T-cell (primary cell): ENCODE measurements around the gene SYT7. TPM values are rescaled to one million over a fixed set of nuclear protein-coding genes. Genes with fewer than 3 reads are reported as not detected.

Source experiments
- ATAC-seq, 4 experiments: fragments of 200-7000 bp in 3 of 4; fragments of 150-1000 bp in 1 of 4; cut with Tn5 transposase; replicated peaks in 1 of 4; 1 replicate in 3 of 4; 2 replicates in 1 of 4; pipeline ENCODE4 v1.10.0; 2021; ENCODE audit warnings: moderate library complexity in 3 of 4, mild to moderate bottlenecking in 2 of 4, moderate number of reproducible peaks in 1 of 4
- CTCF ChIA-PET, 2 donors: fragments of 300-600 bp; sonication (Branson Sonifier 250); formaldehyde crosslinking; loops; one replicate each; lab custom pipeline; 2022; ENCODE audit warnings: antibody characterized with exemption in 2 of 2; lab: Charles Lee
- POLR2A ChIA-PET, 2 donors: fragments of 300-600 bp; sonication (Branson Sonifier 250); formaldehyde crosslinking; loops; one replicate each; lab custom pipeline; 2022; ENCODE audit warnings: antibody characterized with exemption in 2 of 2; lab: Charles Lee
- DNase-seq, 35 experiments: peaks; one replicate each; pipeline versions ENCODE4 v3.0.0 to v3.0.0-alpha.2; 2013 to 2023
- H3K27ac ChIP-seq: one replicate; pipeline ENCODE4 v1.5.1; 2013; ENCODE audit warnings: low read length
- H3K27me3 ChIP-seq, 2 experiments: replicated peaks in 1 of 2; 1 replicate in 1 of 2; 2 replicates in 1 of 2; pipeline versions ENCODE4 v1.6.1 to v1.7.0; 2013; ENCODE audit warnings: low read length in 1 of 2, mixed read lengths in 1 of 2; ENCODE audit not compliant: control insufficient read depth in 2 of 2, insufficient read depth in 2 of 2; ENCODE audit errors: extremely low read depth in 1 of 2
- H3K36me3 ChIP-seq, 2 donors: 1 replicate in 1 of 2; 2 replicates in 1 of 2; pipeline versions ENCODE4 v1.6.1 to v1.7.0; 2013; ENCODE audit warnings: low read length in 1 of 2; ENCODE audit not compliant: control insufficient read depth in 2 of 2, insufficient read depth in 1 of 2; ENCODE audit errors: extremely low read depth in 1 of 2
- H3K4me1 ChIP-seq, 2 experiments: 1 replicate in 1 of 2; 2 replicates in 1 of 2; pipeline versions ENCODE4 v1.6.1 to v1.7.0; 2013; ENCODE audit warnings: low read length in 2 of 2, mixed read lengths in 1 of 2; ENCODE audit not compliant: insufficient read depth in 2 of 2, control insufficient read depth in 1 of 2; ENCODE audit errors: extremely low read depth in 1 of 2
- H3K4me3 ChIP-seq, 2 donors: 1 replicate in 1 of 2; 2 replicates in 1 of 2; pipeline versions ENCODE4 v1.5.1 to v1.7.0; 2013; ENCODE audit warnings: mild to moderate bottlenecking in 2 of 2, low read length in 1 of 2, moderate library complexity in 1 of 2; ENCODE audit not compliant: control insufficient read depth in 1 of 2; ENCODE audit errors: extremely low read depth in 1 of 2
- H3K9me3 ChIP-seq: 2 replicates; pipeline ENCODE4 v1.7.0; 2013
- H3K27ac Mint-ChIP-seq, 2 donors: one replicate each; pipeline ENCODE4 v1.8.0; 2020 to 2021; ENCODE audit warnings: mild to moderate bottlenecking in 2 of 2, mixed read lengths in 2 of 2
- H3K27me3 Mint-ChIP-seq, 2 donors: one replicate each; pipeline ENCODE4 v1.8.0; 2021 to 2022; ENCODE audit warnings: mixed read lengths in 2 of 2
- H3K36me3 Mint-ChIP-seq: one replicate; pipeline ENCODE4 v1.8.0; 2021; ENCODE audit warnings: mixed read lengths
- H3K4me1 Mint-ChIP-seq, 3 donors: one replicate each; pipeline ENCODE4 v1.8.0; 2020 to 2022; ENCODE audit warnings: mixed read lengths in 3 of 3, mild to moderate bottlenecking in 1 of 3
- H3K4me3 Mint-ChIP-seq, 3 donors: one replicate each; pipeline ENCODE4 v1.8.0; 2020 to 2022; ENCODE audit warnings: mild to moderate bottlenecking in 3 of 3, mixed read lengths in 3 of 3, moderate library complexity in 3 of 3
- H3K9me3 Mint-ChIP-seq, 3 donors: one replicate each; pipeline ENCODE4 v1.8.0; 2020 to 2022; ENCODE audit warnings: mixed read lengths in 3 of 3
- WGBS: methylation state at CpG from one replicate; pipeline ENCODE4 v1.1.5; 2013; ENCODE audit warnings: missing lambda C conversion rate; ENCODE audit not compliant: insufficient coverage; 5-methylcytosine and 5-hydroxymethylcytosine counted together
- total RNA-seq, 35 experiments: library from RNA in 6 of 35; stranded (reverse) in 6 of 35; fragments of 120-200 nt in 1 of 35; gene quantifications; one replicate each; pipeline versions ENCODE4 v1.2.1 to v1.2.4 and lab custom pipeline; 2013 to 2026

The SYT7 gene
- total RNA-seq, 5 donors from 2014 or later (not counting 1 experiment from before 2014, with no cell fraction given): 0.19 to 0.26 (median 0.20) TPM; not detected in 2

DNA sequence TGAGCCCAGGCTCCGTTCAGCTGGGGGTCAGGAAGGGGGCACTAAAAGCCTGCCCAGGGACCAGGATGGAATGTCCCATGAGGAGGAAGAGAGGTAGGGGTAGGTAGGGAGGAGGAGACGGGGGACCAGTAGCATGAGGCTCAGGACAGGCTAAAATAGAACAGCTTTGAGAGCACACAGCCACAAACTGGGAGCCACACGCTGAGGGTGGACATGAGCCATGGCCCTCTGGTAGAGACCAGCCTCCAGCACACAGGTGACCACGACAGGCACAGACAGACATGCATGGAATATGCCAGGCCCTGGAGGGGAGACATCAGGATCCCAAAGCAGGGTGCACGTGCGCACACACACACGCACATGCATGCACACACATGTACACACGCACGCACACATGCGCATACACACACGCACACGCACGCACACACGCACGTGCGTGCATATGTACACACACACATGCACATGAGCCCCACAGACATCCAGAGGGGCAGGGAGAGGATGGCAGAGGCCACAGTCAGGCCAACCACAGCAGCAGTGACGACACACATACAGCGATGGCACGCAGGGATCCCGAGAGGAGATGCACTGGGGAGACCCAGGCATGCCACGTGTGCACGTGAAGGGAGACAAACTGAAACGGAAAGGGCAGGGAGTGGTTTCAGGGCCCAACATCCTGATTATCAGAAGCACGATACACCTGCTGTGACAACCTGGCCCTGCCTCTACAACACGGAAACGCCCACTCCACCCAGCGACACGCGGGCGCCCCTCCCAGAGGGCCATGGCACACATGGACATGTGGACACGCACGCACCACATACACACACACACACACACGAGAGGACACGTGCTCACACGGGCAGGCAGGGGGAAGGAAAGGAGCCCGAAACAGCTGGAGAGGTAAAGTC, 46.6 kb downstream of the SYT7 start:
- no peak overlapping the region for H3K4me3 ChIP-seq
- H3K4me1 ChIP-seq: no peaks in the 10 kb centered on the region
- 72% methylated on average over 30 of the region's 36 CpGs for WGBS
- H3K27ac ChIP-seq: no peak overlapping the region
- no peaks in the 10 kb centered on the region for H3K4me1 Mint-ChIP-seq
- no peaks in the 10 kb centered on the region for H3K36me3 ChIP-seq
- H3K4me3 Mint-ChIP-seq: no peak overlapping the region
- CTCF ChIA-PET: no interaction called here
- H3K9me3 ChIP-seq: no peaks in the 10 kb centered on the region
- no peaks in the 10 kb centered on the region for H3K36me3 Mint-ChIP-seq
- H3K27me3 Mint-ChIP-seq: peaks cover 23 to 25% of the 10 kb centered on the region in 2 donors
- no peak for DNase-seq
- POLR2A ChIA-PET: no interaction called here
- peaks cover 0 to 69% of the 10 kb centered on the region in 2 experiments for H3K27me3 ChIP-seq
- ATAC-seq: no peak
- H3K9me3 Mint-ChIP-seq: no peaks in the 10 kb centered on the region
- no peak overlapping the region for H3K27ac Mint-ChIP-seq

DNA sequence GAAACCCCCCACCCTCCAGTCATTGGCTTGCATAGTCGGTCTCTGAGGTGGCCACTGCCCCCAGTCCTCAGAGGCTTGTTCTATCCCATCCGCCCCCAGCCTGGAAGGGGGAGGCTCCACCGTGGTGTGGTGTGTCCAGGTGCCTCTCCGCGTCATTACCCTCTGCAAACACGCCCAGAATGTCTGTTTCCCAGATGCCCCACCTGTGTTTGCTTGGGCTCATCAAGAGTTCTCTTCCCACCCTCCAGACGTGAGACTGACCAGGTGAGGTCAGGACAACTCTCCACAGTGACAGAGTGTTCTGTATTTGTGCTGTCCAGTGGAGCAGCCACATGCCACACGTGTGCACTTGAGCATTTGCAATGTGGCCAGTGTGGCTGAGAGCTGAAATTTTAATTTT, 47.5 kb downstream of the SYT7 start:
- Mint-ChIP-seq H3K36me3 (no peaks in the 10 kb centered on the region), H3K27me3 (peaks cover 19 to 21% of the 10 kb centered on the region in 2 donors), H3K4me3 (no peak overlapping the region), H3K4me1 (no peaks in the 10 kb centered on the region), H3K27ac (no peak overlapping the region), H3K9me3 (no peaks in the 10 kb centered on the region)
- POLR2A ChIA-PET: no interaction called here
- Histone ChIP-seq H3K4me3 (no peak overlapping the region), H3K27me3 (peaks cover 0 to 74% of the 10 kb centered on the region in 2 experiments), H3K36me3 (no peaks in the 10 kb centered on the region), H3K4me1 (no peaks in the 10 kb centered on the region), H3K9me3 (no peaks in the 10 kb centered on the region), H3K27ac (no peak overlapping the region)
- DNase-seq (no peak), ATAC-seq (no peak)
- 72% methylated on average over 6 of the region's 8 CpGs for WGBS
- CTCF ChIA-PET: no interaction called here

DNA sequence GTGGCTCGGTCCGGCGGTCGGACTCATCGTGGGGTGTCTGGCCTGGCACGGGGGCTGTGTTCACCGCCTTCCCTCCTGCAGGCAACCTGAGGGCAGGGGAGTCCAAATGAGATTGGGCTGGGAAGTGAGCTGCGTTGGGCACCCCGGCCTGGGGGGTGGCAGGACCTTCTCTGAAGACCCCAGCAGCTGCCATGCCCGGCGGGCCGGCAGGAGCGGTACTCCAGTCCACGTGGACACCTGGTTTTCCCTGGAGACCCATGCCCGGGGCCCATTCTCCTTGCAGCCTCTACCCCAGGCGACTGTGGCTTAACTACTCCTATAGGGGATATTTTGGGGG, 47.9 kb downstream of the SYT7 start:
- ChIA-PET CTCF (interaction anchor here (0.6 kb wide), 2 partner anchors 197 to 812 kb away, joined by 4 to 5 read pairs; no protein-coding TSS in a partner anchor), POLR2A (no interaction called here)
- no peaks in the 10 kb centered on the region for H3K9me3 ChIP-seq
- Mint-ChIP-seq H3K4me1 (no peaks in the 10 kb centered on the region), H3K9me3 (no peaks in the 10 kb centered on the region), H3K36me3 (no peaks in the 10 kb centered on the region), H3K27me3 (peaks cover 19 to 21% of the 10 kb centered on the region in 2 donors), H3K4me3 (no peak overlapping the region), H3K27ac (no peak overlapping the region)
- H3K4me1 ChIP-seq: no peaks in the 10 kb centered on the region
- no peak for ATAC-seq
- no peak for DNase-seq
- H3K4me3 ChIP-seq: no peak overlapping the region
- H3K27ac ChIP-seq: no peak overlapping the region
- WGBS: 90% methylated on average over 9 of the region's 16 CpGs
- H3K27me3 ChIP-seq: peaks cover 0 to 77% of the 10 kb centered on the region in 2 experiments
- H3K36me3 ChIP-seq: no peaks in the 10 kb centered on the region

DNA sequence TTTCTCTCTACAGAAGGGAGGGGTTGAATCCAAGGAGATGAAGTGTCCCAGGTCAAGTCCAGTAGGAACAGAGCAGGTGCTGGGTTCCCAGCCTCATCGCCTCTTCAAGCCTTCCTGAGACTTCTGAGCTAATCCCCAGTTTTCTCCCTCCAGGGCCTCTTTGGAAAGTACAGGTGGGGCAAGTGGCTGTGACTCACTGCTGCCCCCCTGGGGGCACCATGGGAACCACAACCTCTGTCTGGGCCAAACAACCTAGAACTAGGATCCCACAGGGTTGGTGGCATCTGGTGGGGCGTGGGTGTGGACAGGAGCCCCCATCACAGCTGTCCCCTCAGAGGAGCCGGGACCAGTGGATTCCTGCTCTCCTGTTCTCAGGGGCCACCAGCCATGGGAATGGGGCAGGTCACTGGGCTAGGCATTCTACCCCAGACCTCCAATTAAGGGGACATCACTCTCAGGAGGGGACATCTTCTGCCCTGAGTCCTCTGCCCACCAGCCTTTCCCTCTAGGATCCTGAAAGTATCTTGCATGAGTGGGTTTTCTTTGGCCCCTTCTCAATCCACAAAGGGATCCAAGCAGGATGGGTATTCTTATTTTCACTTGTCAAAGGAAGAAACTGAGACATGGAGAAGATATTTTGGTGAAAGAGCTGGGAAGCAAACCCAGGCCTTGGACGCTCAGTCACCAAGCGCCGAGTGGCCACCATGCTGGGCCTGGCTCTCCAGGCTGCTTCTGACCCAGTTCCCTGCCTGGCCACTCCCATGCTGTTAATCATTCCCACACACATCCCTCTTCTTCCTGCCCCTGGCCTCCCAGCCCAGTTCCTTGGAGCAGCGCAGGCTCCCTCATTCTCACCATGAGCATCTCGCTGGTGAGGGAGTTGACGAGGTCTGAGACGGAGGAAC, 48.5 kb downstream of the SYT7 start:
- peak in 2 of 4 experiments; percentile 56 to 71 for ATAC-seq
- CTCF ChIA-PET: interaction anchor here (0.6 kb wide), 2 partner anchors 196 to 811 kb away, joined by 4 to 5 read pairs; no protein-coding TSS in a partner anchor

DNA sequence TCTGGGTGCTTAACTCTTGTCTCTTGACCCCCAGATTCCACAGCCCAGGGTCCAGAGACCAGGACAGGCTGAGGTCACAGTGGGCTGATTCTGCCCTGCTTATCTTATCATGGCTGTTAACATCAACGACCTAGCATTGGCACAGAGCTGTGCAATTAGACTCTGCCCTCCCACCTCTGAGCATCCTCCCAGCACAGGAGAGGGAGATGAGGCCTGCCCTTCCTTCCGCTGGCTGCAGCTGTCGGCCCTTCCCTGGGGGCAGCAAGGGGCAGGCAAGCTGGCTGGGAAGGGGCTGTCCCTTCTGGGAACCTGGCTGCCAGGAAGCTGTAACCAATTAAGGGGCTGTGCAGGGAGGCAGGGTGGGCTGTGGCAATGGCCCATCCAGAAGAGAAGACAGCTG, 49.8 kb downstream of the SYT7 start:
- Mint-ChIP-seq H3K4me3 (no peak overlapping the region), H3K4me1 (no peaks in the 10 kb centered on the region), H3K9me3 (no peaks in the 10 kb centered on the region), H3K27me3 (peaks cover 27 to 31% of the 10 kb centered on the region in 2 donors), H3K27ac (no peak overlapping the region), H3K36me3 (no peaks in the 10 kb centered on the region)
- Histone ChIP-seq H3K4me1 (no peaks in the 10 kb centered on the region), H3K27me3 (peaks cover 0 to 78% of the 10 kb centered on the region in 2 experiments), H3K36me3 (no peaks in the 10 kb centered on the region), H3K9me3 (no peaks in the 10 kb centered on the region), H3K4me3 (no peak overlapping the region), H3K27ac (no peak overlapping the region)
- ATAC-seq (no peak), DNase-seq (no peak)
- WGBS: no CpG with 5 or more reads among the region's 3 CpGs
- POLR2A ChIA-PET: no interaction called here
- CTCF ChIA-PET: no interaction called here

More for the DNA sequence above, 48.5 kb downstream of the SYT7 start:
- no peaks in the 10 kb centered on the region for H3K9me3 Mint-ChIP-seq
- Histone ChIP-seq H3K27me3 (peaks cover 0 to 80% of the 10 kb centered on the region in 2 experiments), H3K36me3 (no peaks in the 10 kb centered on the region), H3K9me3 (no peaks in the 10 kb centered on the region), H3K4me3 (no peak overlapping the region), H3K27ac (no peak overlapping the region), H3K4me1 (no peaks in the 10 kb centered on the region)
- POLR2A ChIA-PET: no interaction called here
- DNase-seq: peak in 26 of 35 experiments; percentile 7 to 60 (median 30)
- H3K27ac Mint-ChIP-seq: no peak overlapping the region
- no peaks in the 10 kb centered on the region for H3K4me1 Mint-ChIP-seq
- peaks cover 23 to 25% of the 10 kb centered on the region in 2 donors for H3K27me3 Mint-ChIP-seq
- no peak overlapping the region for H3K4me3 Mint-ChIP-seq
- WGBS: 67% methylated on average over 6 of the region's 10 CpGs
- H3K36me3 Mint-ChIP-seq: no peaks in the 10 kb centered on the region

DNA sequence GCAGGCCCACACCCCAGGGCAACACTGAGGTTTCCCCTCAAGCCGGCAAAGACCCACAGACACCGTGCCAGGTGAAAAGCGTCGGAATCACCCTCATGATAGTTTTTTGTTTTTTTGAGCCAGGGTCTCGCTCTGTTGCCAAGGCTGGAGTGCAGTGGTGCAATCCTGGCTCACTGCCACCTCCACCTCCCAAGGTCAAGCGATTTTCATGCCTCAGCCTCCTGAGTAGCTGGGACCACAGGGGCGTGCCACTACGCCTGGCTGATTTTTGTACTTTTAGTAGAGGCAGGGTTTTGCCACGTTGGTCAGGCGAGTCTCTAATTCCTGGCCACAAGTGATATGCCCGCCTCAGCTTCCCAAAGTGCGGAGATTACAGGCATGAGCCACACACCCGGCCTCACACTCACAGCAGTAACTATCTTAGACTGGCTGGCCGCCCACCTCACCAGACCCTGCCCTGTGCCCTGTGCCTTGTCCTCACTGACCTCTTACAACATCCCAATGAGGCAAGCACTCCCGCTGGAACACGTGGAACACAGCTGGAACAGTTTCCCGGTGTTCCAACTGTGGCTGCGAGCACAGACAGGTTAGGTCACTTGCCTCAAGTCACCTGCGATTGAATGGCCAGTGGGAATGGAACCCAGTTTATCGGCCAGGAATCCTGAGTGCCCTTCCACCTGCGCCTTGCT, 51.2 kb downstream of the SYT7 start:
- no peaks in the 10 kb centered on the region for H3K9me3 Mint-ChIP-seq
- Histone ChIP-seq H3K9me3 (no peaks in the 10 kb centered on the region), H3K27ac (no peak overlapping the region), H3K4me3 (no peak overlapping the region), H3K36me3 (no peaks in the 10 kb centered on the region), H3K27me3 (peaks cover 0 to 80% of the 10 kb centered on the region in 2 experiments), H3K4me1 (no peaks in the 10 kb centered on the region)
- DNase-seq (no peak), ATAC-seq (no peak)
- H3K4me3 Mint-ChIP-seq: no peak overlapping the region
- no peaks in the 10 kb centered on the region for H3K4me1 Mint-ChIP-seq
- CTCF ChIA-PET: no interaction called here
- H3K27me3 Mint-ChIP-seq: peaks cover 21 to 39% of the 10 kb centered on the region in 2 donors
- POLR2A ChIA-PET: no interaction called here
- 86% methylated on average over 16 of the region's 21 CpGs for WGBS
- no peaks in the 10 kb centered on the region for H3K36me3 Mint-ChIP-seq
- no peak overlapping the region for H3K27ac Mint-ChIP-seq
